MM.1S (cell line): ENCODE data around the gene LAMA3.

Experiments used
- EZH2 ChIP-seq: fragments of 300-600 bp; sonication (generic); optimal IDR thresholded peaks from 2 replicates; pipeline ENCODE3; 2017; ENCODE audit warnings: low read depth, mild to moderate bottlenecking, antibody characterized with exemption, low read length, mixed read lengths
- EZH2phosphoT487 ChIP-seq: fragments of 300-600 bp; sonication (generic); IDR thresholded peaks from 2 replicates; pipeline ENCODE4 v1.6.1; 2018; ENCODE audit warnings: antibody characterized with exemption, low read length

- no peak for TF ChIP-seq EZH2
- no peak for TF ChIP-seq EZH2phosphoT487
Observed at GRCh38 chr18:23986600-23987359, 297.5 kb downstream of the LAMA3 start.
